PC-9 (cell line): ENCODE results near the gene CRTAC1. TPM values are rescaled to one million over a fixed set of nuclear protein-coding genes. Genes with fewer than 3 reads are reported as not detected.
A peak's percentile ranks its signal among the peaks of the same experiment; 100 is the strongest.

Experiments
- BruUV-seq: library from RNA; stranded (reverse); fragments of 400-500 nt; replicated peaks from 2 replicates; lab custom pipeline; 2021; lab: Mats Ljungman, UMichigan
- CTCF ChIA-PET: fragments of 300-600 bp; sonication (Branson Sonifier 250); formaldehyde crosslinking; loops from one replicate; lab custom pipeline; 2022; ENCODE audit warnings: antibody characterized with exemption; lab: Charles Lee
- POLR2A ChIA-PET: fragments of 300-600 bp; sonication (Branson Sonifier 250); formaldehyde crosslinking; loops from one replicate; lab custom pipeline; 2022; ENCODE audit warnings: antibody characterized with exemption; ENCODE audit not compliant: unreplicated experiment; lab: Charles Lee
- DNase-seq, 2 experiments: peaks; one replicate each; pipeline versions ENCODE4 v3.0.0 to v3.0.0-alpha.2; 2015 to 2022; ENCODE audit warnings: mixed read lengths in 1 of 2
- H2AFZ ChIP-seq: fragments of 200-600 bp; sonication (generic); 2 replicates; pipeline ENCODE4 v1.8.1; 2017; ENCODE audit warnings: antibody characterized with exemption
- H3F3A ChIP-seq: fragments of 200-600 bp; sonication (generic); 2 replicates; pipeline ENCODE4 v1.8.1; 2017; ENCODE audit warnings: antibody characterized with exemption, mild to moderate bottlenecking, low read depth; ENCODE audit not compliant: insufficient read depth
- H3K27ac ChIP-seq: fragments of 200-600 bp; sonication (generic); 2 replicates; pipeline ENCODE4 v1.6.1; 2016; ENCODE audit warnings: mixed run types
- H3K27me3 ChIP-seq: fragments of 200-600 bp; sonication (generic); 2 replicates; pipeline ENCODE4 v1.6.1; 2016; ENCODE audit warnings: low read depth, mixed run types; ENCODE audit not compliant: insufficient read depth
- H3K36me3 ChIP-seq: fragments of 200-600 bp; sonication (generic); 2 replicates; pipeline ENCODE4 v1.6.1; 2016; ENCODE audit warnings: low read depth, mixed run types
- H3K4me1 ChIP-seq: fragments of 200-600 bp; sonication (generic); replicated peaks from 2 replicates; pipeline ENCODE4 v1.6.1; 2016; ENCODE audit warnings: mixed run types; ENCODE audit not compliant: insufficient read depth
- H3K4me2 ChIP-seq: fragments of 200-600 bp; sonication (generic); 2 replicates; pipeline ENCODE4 v1.6.1; 2017; ENCODE audit warnings: mixed run types
- H3K4me3 ChIP-seq: fragments of 200-600 bp; sonication (generic); 2 replicates; pipeline ENCODE4 v1.6.1; 2016; ENCODE audit warnings: mixed run types
- H3K79me2 ChIP-seq: fragments of 200-600 bp; sonication (generic); 2 replicates; pipeline ENCODE4 v1.6.1; 2017; ENCODE audit warnings: low read depth, mixed run types
- H3K9me2 ChIP-seq: fragments of 200-600 bp; sonication (generic); 2 replicates; pipeline ENCODE4 v1.8.1; 2017; ENCODE audit warnings: mild to moderate bottlenecking; ENCODE audit not compliant: insufficient read depth
- H3K9me3 ChIP-seq: fragments of 200-600 bp; sonication (generic); 2 replicates; pipeline ENCODE4 v1.8.1; 2016; ENCODE audit warnings: low read depth; ENCODE audit not compliant: insufficient read depth
- H4K20me1 ChIP-seq: fragments of 200-600 bp; sonication (generic); 2 replicates; pipeline ENCODE4 v1.8.1; 2017; ENCODE audit not compliant: insufficient read depth
- EZH2 ChIP-seq: fragments of 200-600 bp; sonication (generic); IDR thresholded peaks from 2 replicates; pipeline ENCODE4 v1.8.0; 2017; ENCODE audit warnings: antibody characterized with exemption, low read depth
- intact Hi-C: fragments of 100-400 bp; cut with micrococcal nuclease; formaldehyde crosslinking; loops from one replicate; pipeline ENCODE4 v1.10.0; 2022; ENCODE audit not compliant: unreplicated experiment
- total RNA-seq: library from RNA; stranded (reverse); gene quantifications from 2 replicates; pipeline ENCODE4 v1.2.3, GENCODE V29; 2021
- TF ChIP-seq, protein P1 (sequence below): fragments of 200-600 bp; sonication (generic); conservative IDR thresholded peaks from 2 replicates; pipeline ENCODE4 v1.6.1; 2017; ENCODE audit warnings: mixed run types, antibody characterized with exemption, mild to moderate bottlenecking, moderate library complexity

The CRTAC1 gene
- total RNA-seq, 1 experiment from 2014 or later = not detected

DNA sequence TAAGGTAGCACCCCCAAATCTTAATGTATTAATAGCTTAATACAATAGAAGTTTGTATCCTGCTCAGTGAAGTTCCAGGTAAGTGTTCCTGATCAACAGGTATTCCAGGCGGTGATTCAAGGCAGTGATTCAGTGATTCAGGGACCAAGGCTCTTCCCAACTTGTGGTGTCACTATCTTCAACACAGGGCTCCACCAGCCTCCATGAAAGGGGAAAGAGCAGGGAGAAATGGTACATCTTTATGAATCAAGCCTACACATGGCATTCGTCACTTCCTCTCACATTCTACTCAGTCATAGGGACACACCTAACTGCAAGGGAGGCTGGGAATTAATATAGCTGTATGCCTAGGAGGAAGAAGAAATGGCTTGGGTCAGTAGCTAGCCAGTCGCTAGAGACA is 175.7 kb downstream of the CRTAC1 start:
- Histone ChIP-seq H3K27ac (peak overlapping the region; percentile 34), H4K20me1 (no peaks in the 10 kb centered on the region), H3K4me2 (no peak overlapping the region), H3K27me3 (no peaks in the 10 kb centered on the region), H3K9me3 (no peaks in the 10 kb centered on the region), H3K36me3 (no peaks in the 10 kb centered on the region), H3F3A (peaks cover 18% of the 10 kb centered on the region; the same call in 1 of the 2 replicates), H3K4me3 (no peak overlapping the region), H3K4me1 (peaks cover 72% of the 10 kb centered on the region), H2AFZ (no peak overlapping the region), H3K9me2 (no peaks in the 10 kb centered on the region), H3K79me2 (peaks cover 19% of the 10 kb centered on the region; the same call in 1 of the 2 replicates)
- ChIA-PET POLR2A (interaction anchor here (0.6 kb wide), 1 partner anchor 152 kb away, joined by 27 read pairs; no protein-coding TSS in a partner anchor), CTCF (no interaction called here)
- intact Hi-C loops = no loop called here
- BruUV-seq = no TSS peak
- DNase-seq = peak in 1 of 2 experiments; percentile 46
- TF ChIP-seq, protein P1, sequence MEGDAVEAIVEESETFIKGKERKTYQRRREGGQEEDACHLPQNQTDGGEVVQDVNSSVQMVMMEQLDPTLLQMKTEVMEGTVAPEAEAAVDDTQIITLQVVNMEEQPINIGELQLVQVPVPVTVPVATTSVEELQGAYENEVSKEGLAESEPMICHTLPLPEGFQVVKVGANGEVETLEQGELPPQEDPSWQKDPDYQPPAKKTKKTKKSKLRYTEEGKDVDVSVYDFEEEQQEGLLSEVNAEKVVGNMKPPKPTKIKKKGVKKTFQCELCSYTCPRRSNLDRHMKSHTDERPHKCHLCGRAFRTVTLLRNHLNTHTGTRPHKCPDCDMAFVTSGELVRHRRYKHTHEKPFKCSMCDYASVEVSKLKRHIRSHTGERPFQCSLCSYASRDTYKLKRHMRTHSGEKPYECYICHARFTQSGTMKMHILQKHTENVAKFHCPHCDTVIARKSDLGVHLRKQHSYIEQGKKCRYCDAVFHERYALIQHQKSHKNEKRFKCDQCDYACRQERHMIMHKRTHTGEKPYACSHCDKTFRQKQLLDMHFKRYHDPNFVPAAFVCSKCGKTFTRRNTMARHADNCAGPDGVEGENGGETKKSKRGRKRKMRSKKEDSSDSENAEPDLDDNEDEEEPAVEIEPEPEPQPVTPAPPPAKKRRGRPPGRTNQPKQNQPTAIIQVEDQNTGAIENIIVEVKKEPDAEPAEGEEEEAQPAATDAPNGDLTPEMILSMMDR = no peak

DNA sequence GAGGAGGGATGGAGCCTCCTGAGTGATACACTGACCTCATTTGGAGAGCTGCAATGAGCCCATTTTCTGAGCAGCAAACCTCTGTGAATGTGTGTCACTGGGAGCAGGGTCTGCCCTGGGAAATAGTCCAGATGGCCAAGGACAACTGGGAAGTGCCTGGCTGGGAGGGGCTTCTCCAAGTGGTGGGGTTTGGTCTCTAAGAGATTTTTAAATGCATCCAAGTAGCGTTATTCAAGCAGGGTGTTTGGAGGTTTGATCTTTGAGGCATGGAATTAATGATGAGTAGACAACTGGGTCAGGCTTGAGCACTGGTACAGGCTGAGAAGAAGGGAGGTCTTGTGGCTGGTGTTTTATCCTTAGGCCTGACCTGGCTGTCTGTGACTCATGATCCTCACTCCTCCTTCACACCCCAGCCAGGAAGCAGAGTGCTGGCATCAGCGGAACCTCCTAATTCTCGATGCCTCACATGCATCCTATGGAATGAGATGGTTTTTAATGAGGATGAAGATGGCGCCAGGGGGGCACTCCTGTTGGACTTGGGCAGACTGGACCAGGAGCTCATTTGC is 177.5 kb downstream of the CRTAC1 start:
- POLR2A ChIA-PET = no interaction called here
- no TSS peak for BruUV-seq

DNA sequence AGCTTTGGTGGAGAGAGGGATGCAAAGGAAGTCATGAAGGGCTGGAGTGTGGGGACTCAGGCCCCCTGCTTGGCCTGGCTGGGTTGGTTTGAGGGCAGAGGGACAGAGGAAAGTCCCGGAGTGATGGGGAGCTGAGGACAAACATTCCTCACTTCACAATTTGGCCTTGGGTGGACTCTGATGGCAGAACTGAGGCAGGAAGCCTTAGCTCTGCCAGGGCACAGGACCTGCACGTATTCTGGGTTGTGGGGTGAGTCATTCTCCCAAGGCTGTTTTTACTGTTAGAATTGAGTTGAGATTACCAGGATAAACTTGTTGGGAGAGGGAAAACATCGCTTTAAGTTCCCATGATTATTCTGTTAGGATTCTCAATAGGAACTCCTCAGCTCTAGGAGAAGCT is 178.1 kb downstream of the CRTAC1 start:
- TF ChIP-seq, protein P1 = no peak
- no peak for TF ChIP-seq EZH2
- Histone ChIP-seq H3K4me1 (peaks cover 53% of the 10 kb centered on the region), H3K27ac (0 out of 2 replicates have a peak overlapping the region, but pooled peaks have one; percentile 16), H3K4me3 (no peak overlapping the region), H3K27me3 (no peaks in the 10 kb centered on the region), H2AFZ (no peak overlapping the region), H4K20me1 (no peaks in the 10 kb centered on the region), H3F3A (peaks cover 8% of the 10 kb centered on the region; the same call in 1 of the 2 replicates), H3K36me3 (no peaks in the 10 kb centered on the region), H3K4me2 (peak overlapping the region; percentile 75; the same call in 1 of the 2 replicates), H3K9me3 (no peaks in the 10 kb centered on the region), H3K79me2 (0 out of 2 replicates have a peak, but pooled peaks cover 9% of the 10 kb centered on the region), H3K9me2 (no peaks in the 10 kb centered on the region)
- intact Hi-C loops = no loop called here
- no peak for DNase-seq
- no TSS peak for BruUV-seq
- CTCF ChIA-PET = no interaction called here
- POLR2A ChIA-PET = no interaction called here

More for the DNA sequence above, 177.5 kb downstream of the CRTAC1 start:
- TF ChIP-seq, protein P1 = no peak
- TF ChIP-seq EZH2 = no peak
- CTCF ChIA-PET = no interaction called here
- no peak overlapping the region for H3K4me3 ChIP-seq
- no peak for DNase-seq
- no peak overlapping the region for H2AFZ ChIP-seq
- H3K9me2 ChIP-seq = no peaks in the 10 kb centered on the region
- H3K4me1 ChIP-seq = peaks cover 59% of the 10 kb centered on the region
- no peaks in the 10 kb centered on the region for H3K27me3 ChIP-seq
- H3K9me3 ChIP-seq = no peaks in the 10 kb centered on the region
- intact Hi-C loops = no loop called here
- no peak overlapping the region for H3K27ac ChIP-seq
- peaks cover 12% of the 10 kb centered on the region; the same call in 1 of the 2 replicates for H3F3A ChIP-seq
- H3K4me2 ChIP-seq = peak overlapping the region; percentile 26; the same call in 1 of the 2 replicates
- H3K36me3 ChIP-seq = no peaks in the 10 kb centered on the region
- H4K20me1 ChIP-seq = no peaks in the 10 kb centered on the region
- H3K79me2 ChIP-seq = 0 out of 2 replicates have a peak, but pooled peaks cover 9% of the 10 kb centered on the region
